ENCODE measurements around the gene CDH4.

CDH4 gene

GRCh38 chr20:61321481-61321880 is 69.4 kb downstream of the CDH4 start:
- Histone ChIP-seq H3K4me3 (ENCODE audit: low read depth in 1 of 2, low read length in 2 of 2) (no peak overlapping the region), H3K9ac (ENCODE audit: low read depth in 1 of 2, low read length in 2 of 2) (no peak overlapping the region), H3K36me3 (ENCODE audit: control insufficient read depth in 1 of 2, insufficient read depth in 2 of 2, low read length in 2 of 2) (no peaks in the 10 kb centered on the region), H3K4me1 (ENCODE audit: control insufficient read depth in 1 of 2, insufficient read depth in 2 of 2, low read length in 2 of 2) (no peaks in the 10 kb centered on the region), H3K27ac (ENCODE audit: low read depth, low read length) (no peak overlapping the region), H3K9me3 (ENCODE audit: control insufficient read depth in 1 of 2, low read length in 2 of 2) (no peaks in the 10 kb centered on the region), H3K27me3 (ENCODE audit: control insufficient read depth in 1 of 2, insufficient read depth in 2 of 2, low read length in 2 of 2) (no peaks in the 10 kb centered on the region)

- Histone ChIP-seq H3K4me1 (ENCODE audit: control insufficient read depth in 1 of 2, insufficient read depth in 2 of 2, low read length in 2 of 2) (no peaks in the 10 kb centered on the region), H3K4me3 (ENCODE audit: low read depth in 1 of 2, low read length in 2 of 2) (no peak overlapping the region), H3K36me3 (ENCODE audit: control insufficient read depth in 1 of 2, insufficient read depth in 2 of 2, low read length in 2 of 2) (no peaks in the 10 kb centered on the region), H3K27me3 (ENCODE audit: control insufficient read depth in 1 of 2, insufficient read depth in 2 of 2, low read length in 2 of 2) (no peaks in the 10 kb centered on the region), H3K9ac (ENCODE audit: low read depth in 1 of 2, low read length in 2 of 2) (no peak overlapping the region), H3K9me3 (ENCODE audit: control insufficient read depth in 1 of 2, low read length in 2 of 2) (no peaks in the 10 kb centered on the region), H3K27ac (ENCODE audit: low read depth, low read length) (no peak overlapping the region)
These were observed 70.2 kb downstream of the CDH4 start for GRCh38 chr20:61322151-61322865.

DNA sequence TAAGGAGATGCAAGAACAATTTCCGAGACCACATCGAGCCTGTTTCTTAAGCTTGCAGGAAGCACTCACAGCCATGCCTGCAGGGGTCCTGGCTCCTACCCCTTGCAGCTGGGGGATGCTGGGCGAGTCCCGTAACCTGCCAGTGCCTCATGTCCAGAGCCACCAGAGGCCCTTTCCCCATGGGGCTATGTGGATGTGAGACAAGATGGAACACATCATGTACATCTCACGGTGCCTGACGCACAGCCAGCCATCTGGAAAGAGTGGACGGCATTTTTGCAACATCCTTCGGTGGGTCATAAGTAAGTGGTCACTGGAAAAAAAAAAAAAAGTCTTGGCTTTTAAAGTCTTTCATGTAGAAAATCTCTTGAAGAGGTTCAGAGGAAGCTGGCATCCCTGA is 72.8 kb downstream of the CDH4 start:
- no peak overlapping the region for H3K27ac ChIP-seq (ENCODE audit: low read depth, low read length)
- H3K4me1 ChIP-seq (ENCODE audit: control insufficient read depth in 1 of 2, insufficient read depth in 2 of 2, low read length in 2 of 2), result no peaks in the 10 kb centered on the region
- no peaks in the 10 kb centered on the region for H3K27me3 ChIP-seq (ENCODE audit: control insufficient read depth in 1 of 2, insufficient read depth in 2 of 2, low read length in 2 of 2)
- no peaks in the 10 kb centered on the region for H3K9me3 ChIP-seq (ENCODE audit: control insufficient read depth in 1 of 2, low read length in 2 of 2)
- H3K4me3 ChIP-seq (ENCODE audit: low read depth in 1 of 2, low read length in 2 of 2), result no peak overlapping the region
- no peaks in the 10 kb centered on the region for H3K36me3 ChIP-seq (ENCODE audit: control insufficient read depth in 1 of 2, insufficient read depth in 2 of 2, low read length in 2 of 2)
- H3K9ac ChIP-seq (ENCODE audit: low read depth in 1 of 2, low read length in 2 of 2), result no peak overlapping the region

DNA sequence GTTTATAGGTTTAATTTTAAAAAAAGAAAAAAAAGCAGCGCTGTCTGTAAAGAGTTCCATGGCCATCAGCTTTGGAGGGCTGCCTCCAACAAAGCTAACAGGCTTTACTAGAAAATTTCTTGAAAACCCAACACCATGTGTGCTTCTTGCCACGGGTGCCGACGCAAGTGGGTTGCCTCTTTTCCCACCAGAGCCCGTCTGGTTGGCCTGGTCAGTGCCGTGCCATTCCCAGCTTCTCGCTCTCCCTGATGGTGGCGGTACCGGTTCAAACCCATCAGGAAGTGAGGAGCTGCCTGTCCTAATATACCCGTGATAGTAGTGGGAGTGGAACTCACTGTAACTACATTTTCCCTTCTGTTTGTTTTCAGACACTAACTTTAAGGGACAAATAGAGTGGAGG is 73.7 kb downstream of the CDH4 start:
- no peaks in the 10 kb centered on the region for H3K27me3 ChIP-seq (ENCODE audit: control insufficient read depth in 1 of 2, insufficient read depth in 2 of 2, low read length in 2 of 2)
- H3K4me1 ChIP-seq (ENCODE audit: control insufficient read depth in 1 of 2, insufficient read depth in 2 of 2, low read length in 2 of 2), result no peaks in the 10 kb centered on the region
- H3K9me3 ChIP-seq (ENCODE audit: control insufficient read depth in 1 of 2, low read length in 2 of 2), result no peaks in the 10 kb centered on the region
- no peak overlapping the region for H3K9ac ChIP-seq (ENCODE audit: low read depth in 1 of 2, low read length in 2 of 2)
- no peaks in the 10 kb centered on the region for H3K36me3 ChIP-seq (ENCODE audit: control insufficient read depth in 1 of 2, insufficient read depth in 2 of 2, low read length in 2 of 2)
- H3K4me3 ChIP-seq (ENCODE audit: low read depth in 1 of 2, low read length in 2 of 2), result no peak overlapping the region
- H3K27ac ChIP-seq (ENCODE audit: low read depth, low read length), result no peak overlapping the region

GRCh38 chr20:61328911-61329558 is 77.0 kb downstream of the CDH4 start:
- Histone ChIP-seq H3K36me3 (ENCODE audit: control insufficient read depth in 1 of 2, insufficient read depth in 2 of 2, low read length in 2 of 2) (no peaks in the 10 kb centered on the region), H3K27me3 (ENCODE audit: control insufficient read depth in 1 of 2, insufficient read depth in 2 of 2, low read length in 2 of 2) (no peaks in the 10 kb centered on the region), H3K9ac (ENCODE audit: low read depth in 1 of 2, low read length in 2 of 2) (no peak overlapping the region), H3K27ac (ENCODE audit: low read depth, low read length) (no peak overlapping the region), H3K4me1 (ENCODE audit: control insufficient read depth in 1 of 2, insufficient read depth in 2 of 2, low read length in 2 of 2) (no peaks in the 10 kb centered on the region), H3K4me3 (ENCODE audit: low read depth in 1 of 2, low read length in 2 of 2) (no peak overlapping the region), H3K9me3 (ENCODE audit: control insufficient read depth in 1 of 2, low read length in 2 of 2) (no peaks in the 10 kb centered on the region)

- Histone ChIP-seq H3K4me3 (ENCODE audit: low read depth in 1 of 2, low read length in 2 of 2) (no peak overlapping the region), H3K36me3 (ENCODE audit: control insufficient read depth in 1 of 2, insufficient read depth in 2 of 2, low read length in 2 of 2) (no peaks in the 10 kb centered on the region), H3K27me3 (ENCODE audit: control insufficient read depth in 1 of 2, insufficient read depth in 2 of 2, low read length in 2 of 2) (no peaks in the 10 kb centered on the region), H3K27ac (ENCODE audit: low read depth, low read length) (no peak overlapping the region), H3K4me1 (ENCODE audit: control insufficient read depth in 1 of 2, insufficient read depth in 2 of 2, low read length in 2 of 2) (no peaks in the 10 kb centered on the region), H3K9ac (ENCODE audit: low read depth in 1 of 2, low read length in 2 of 2) (no peak overlapping the region), H3K9me3 (ENCODE audit: control insufficient read depth in 1 of 2, low read length in 2 of 2) (no peaks in the 10 kb centered on the region)
These were observed 78.4 kb downstream of the CDH4 start for GRCh38 chr20:61330441-61330840.

DNA sequence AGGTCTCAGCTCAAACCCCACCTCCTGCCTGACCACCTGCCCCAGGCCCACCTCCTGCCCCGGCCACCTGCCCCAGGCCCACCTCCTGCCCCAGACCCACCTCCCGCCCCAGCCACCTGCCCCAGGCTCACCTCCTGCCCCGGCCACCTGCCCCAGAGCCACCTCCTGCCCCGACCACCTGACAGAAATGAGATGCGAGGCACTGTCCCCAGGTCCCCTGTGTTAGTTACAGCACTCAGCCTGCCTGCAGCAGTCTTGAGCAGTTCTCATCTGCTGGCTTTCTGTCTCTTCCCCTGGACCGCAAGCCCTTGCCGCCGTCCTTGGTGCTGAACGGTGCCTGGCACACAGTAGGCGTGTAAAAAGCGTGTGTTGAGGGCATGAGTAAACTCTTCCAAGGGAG is 79.5 kb downstream of the CDH4 start:
- no peak overlapping the region for H3K27ac ChIP-seq (ENCODE audit: low read depth, low read length)
- H3K36me3 ChIP-seq (ENCODE audit: control insufficient read depth in 1 of 2, insufficient read depth in 2 of 2, low read length in 2 of 2), result no peaks in the 10 kb centered on the region
- no peak overlapping the region for H3K4me3 ChIP-seq (ENCODE audit: low read depth in 1 of 2, low read length in 2 of 2)
- no peaks in the 10 kb centered on the region for H3K9me3 ChIP-seq (ENCODE audit: control insufficient read depth in 1 of 2, low read length in 2 of 2)
- no peak overlapping the region for H3K9ac ChIP-seq (ENCODE audit: low read depth in 1 of 2, low read length in 2 of 2)
- H3K27me3 ChIP-seq (ENCODE audit: control insufficient read depth in 1 of 2, insufficient read depth in 2 of 2, low read length in 2 of 2), result no peaks in the 10 kb centered on the region
- no peaks in the 10 kb centered on the region for H3K4me1 ChIP-seq (ENCODE audit: control insufficient read depth in 1 of 2, insufficient read depth in 2 of 2, low read length in 2 of 2)

DNA sequence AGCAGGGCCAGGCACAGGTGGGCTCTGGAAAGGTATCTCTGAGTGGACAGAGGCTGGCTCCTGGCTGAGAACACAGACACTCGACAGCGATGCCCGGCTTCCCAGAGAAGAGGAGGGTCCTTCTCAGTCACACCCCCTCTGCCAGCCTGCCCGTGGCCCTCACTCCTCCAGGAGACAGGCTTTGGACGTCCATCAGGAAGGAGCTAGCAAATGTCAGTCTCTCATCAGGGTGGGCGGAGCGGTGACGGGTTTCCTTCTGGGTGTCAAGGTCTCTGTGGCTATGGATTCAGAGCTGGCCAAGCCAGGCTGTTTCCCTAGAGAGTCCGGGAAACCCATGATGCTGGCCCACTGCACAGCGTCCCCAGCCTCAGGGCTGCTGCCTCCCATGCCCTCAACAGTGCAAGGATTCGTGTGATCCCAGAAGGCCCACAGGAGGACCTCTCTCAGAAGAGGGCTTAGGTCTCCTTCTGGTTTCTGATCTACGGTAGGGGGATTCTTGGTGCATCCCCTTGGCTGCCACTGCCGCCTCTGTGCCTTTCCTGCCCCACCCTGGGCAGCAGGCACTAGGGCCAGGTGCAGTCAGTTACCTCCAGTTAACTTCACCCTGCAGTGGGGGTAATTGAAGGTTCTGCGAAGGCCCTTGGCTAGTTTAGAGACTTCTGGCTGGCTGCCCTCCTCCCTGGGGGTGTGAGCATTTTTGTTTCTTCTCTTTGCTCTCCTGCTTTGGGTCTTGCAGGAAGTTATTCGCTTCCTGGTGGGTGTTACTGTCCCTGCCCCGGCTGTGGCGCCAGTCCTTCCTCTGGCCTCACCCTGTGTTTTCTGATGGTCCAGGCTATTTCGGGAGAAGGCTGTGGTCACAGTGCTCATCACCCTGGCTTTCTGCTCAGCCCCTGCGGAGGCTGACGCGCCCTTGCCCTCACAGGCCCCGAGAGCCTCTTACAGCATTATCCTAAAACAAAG is 80.2 kb downstream of the CDH4 start:
- Histone ChIP-seq H3K9me3 (ENCODE audit: control insufficient read depth in 1 of 2, low read length in 2 of 2) (no peaks in the 10 kb centered on the region), H3K4me3 (ENCODE audit: low read depth in 1 of 2, low read length in 2 of 2) (no peak overlapping the region), H3K27ac (ENCODE audit: low read depth, low read length) (no peak overlapping the region), H3K27me3 (ENCODE audit: control insufficient read depth in 1 of 2, insufficient read depth in 2 of 2, low read length in 2 of 2) (no peaks in the 10 kb centered on the region), H3K36me3 (ENCODE audit: control insufficient read depth in 1 of 2, insufficient read depth in 2 of 2, low read length in 2 of 2) (no peaks in the 10 kb centered on the region), H3K4me1 (ENCODE audit: control insufficient read depth in 1 of 2, insufficient read depth in 2 of 2, low read length in 2 of 2) (no peaks in the 10 kb centered on the region), H3K9ac (ENCODE audit: low read depth in 1 of 2, low read length in 2 of 2) (no peak overlapping the region)

GRCh38 chr20:61333484-61334108 is 81.5 kb downstream of the CDH4 start:
- Histone ChIP-seq H3K36me3 (ENCODE audit: control insufficient read depth in 1 of 2, insufficient read depth in 2 of 2, low read length in 2 of 2) (no peaks in the 10 kb centered on the region), H3K4me1 (ENCODE audit: control insufficient read depth in 1 of 2, insufficient read depth in 2 of 2, low read length in 2 of 2) (no peaks in the 10 kb centered on the region), H3K27me3 (ENCODE audit: control insufficient read depth in 1 of 2, insufficient read depth in 2 of 2, low read length in 2 of 2) (no peaks in the 10 kb centered on the region), H3K27ac (ENCODE audit: low read depth, low read length) (no peak overlapping the region), H3K4me3 (ENCODE audit: low read depth in 1 of 2, low read length in 2 of 2) (no peak overlapping the region), H3K9me3 (ENCODE audit: control insufficient read depth in 1 of 2, low read length in 2 of 2) (no peaks in the 10 kb centered on the region), H3K9ac (ENCODE audit: low read depth in 1 of 2, low read length in 2 of 2) (no peak overlapping the region)

- Histone ChIP-seq H3K36me3 (ENCODE audit: control insufficient read depth in 1 of 2, insufficient read depth in 2 of 2, low read length in 2 of 2) (no peaks in the 10 kb centered on the region), H3K27me3 (ENCODE audit: control insufficient read depth in 1 of 2, insufficient read depth in 2 of 2, low read length in 2 of 2) (no peaks in the 10 kb centered on the region), H3K4me1 (ENCODE audit: control insufficient read depth in 1 of 2, insufficient read depth in 2 of 2, low read length in 2 of 2) (no peaks in the 10 kb centered on the region), H3K27ac (ENCODE audit: low read depth, low read length) (no peak overlapping the region), H3K9me3 (ENCODE audit: control insufficient read depth in 1 of 2, low read length in 2 of 2) (peaks cover 0 to 4% of the 10 kb centered on the region in 2 donors), H3K4me3 (ENCODE audit: low read depth in 1 of 2, low read length in 2 of 2) (no peak overlapping the region), H3K9ac (ENCODE audit: low read depth in 1 of 2, low read length in 2 of 2) (no peak overlapping the region)
These were observed 88.1 kb downstream of the CDH4 start for GRCh38 chr20:61340157-61340556.
